ENCODE data around the gene ZBTB16. TPM values are rescaled to one million over a fixed set of nuclear protein-coding genes. Genes with fewer than 3 reads are reported as not detected.

Gene ZBTB16
- total and polyA plus RNA-seq, 2 of the 13 experiments (the other 11 are each of a cell fraction or from before 2014, with no cell fraction given) = not detected

- TF ChIP-seq ZNF574 (CRISPR knock-in tag; IDR thresholded peaks at IDR 0.05) (no peak), MNT (IDR thresholded peaks at IDR 0.05) (peak; percentile 86)
- no peaks in the 10 kb centered on the region for H3K36me3 ChIP-seq (replicated peaks in 1 of 2; ENCODE audit: control insufficient read depth in 1 of 2, insufficient read depth in 2 of 2, low read length in 2 of 2)
- in situ Hi-C loops (cut with HindIII; ENCODE audit: extremely low pct_ligation_motif_present, low pct_unique_long_range_greater_than_20kb) = no loop called here
- no peak overlapping the region for H3K4me3 ChIP-seq (replicated peaks in 1 of 3; ENCODE audit: insufficient read depth in 1 of 3, low read depth in 2 of 3, low read length in 3 of 3)
- no peaks in the 10 kb centered on the region for H3K79me2 ChIP-seq (ENCODE audit: insufficient read depth, low read length)
- FAIRE-seq (no peak), DNase-seq (ENCODE audit: low spot score) (no peak), ATAC-seq (no peak)
- H3K9ac ChIP-seq (ENCODE audit: insufficient read depth, low read depth, low read length) = no peak overlapping the region
- no peak overlapping the region for H2AFZ ChIP-seq (ENCODE audit: low read length)
- no peak overlapping the region for H3K27ac ChIP-seq (ENCODE audit: extremely low read length, insufficient read depth, low read length)
- CTCF ChIA-PET (ENCODE audit: low intra/inter-chr PET ratio, low total read pairs) = no interaction called here
- H4K20me1 ChIP-seq (ENCODE audit: insufficient read depth, low read length) = no peaks in the 10 kb centered on the region
- 52% methylated on average over 9 of the region's 10 CpGs for WGBS (ENCODE audit: low lambda C conversion rate)
- POLR2A ChIA-PET = no interaction called here
- H3K27me3 ChIP-seq (ENCODE audit: control insufficient read depth in 1 of 2, insufficient read depth in 2 of 2, low read length in 2 of 2) = 0 out of 5 replicates have a peak, but pooled peaks cover 0 to 4% of the 10 kb centered on the region in 2 experiments
- no peaks in the 10 kb centered on the region for H3K4me1 ChIP-seq (ENCODE audit: insufficient read depth, low read length)
- H3K9me3 ChIP-seq (ENCODE audit: low read length) = no peaks in the 10 kb centered on the region
- H3K4me2 ChIP-seq (ENCODE audit: low read depth, low read length) = no peak overlapping the region
- intact Hi-C loops (cut with micrococcal nuclease; ENCODE audit: unreplicated experiment) = no loop called here
- BruUV-seq (replicated peaks) = no TSS peak
Observed at GRCh38 chr11:114193730-114194679, 134.5 kb downstream of the ZBTB16 start.

All from HepG2 (cell line).